HG03135 (cell line): Measurements from ENCODE around the gene ITGAD.
"Not testable (repeated sequence)": the region's sequence is repeated elsewhere in the genome, so short reads cannot be mapped to it uniquely, and the experiment has no call there.

Experiments
- ATAC-seq: cut with Tn5 transposase; IDR thresholded peaks from one replicate; pipeline ENCODE4 v1.9.1; 2021; ENCODE audit warnings: mild to moderate bottlenecking, moderate library complexity; ENCODE audit not compliant: unreplicated experiment

Gene ITGAD

DNA sequence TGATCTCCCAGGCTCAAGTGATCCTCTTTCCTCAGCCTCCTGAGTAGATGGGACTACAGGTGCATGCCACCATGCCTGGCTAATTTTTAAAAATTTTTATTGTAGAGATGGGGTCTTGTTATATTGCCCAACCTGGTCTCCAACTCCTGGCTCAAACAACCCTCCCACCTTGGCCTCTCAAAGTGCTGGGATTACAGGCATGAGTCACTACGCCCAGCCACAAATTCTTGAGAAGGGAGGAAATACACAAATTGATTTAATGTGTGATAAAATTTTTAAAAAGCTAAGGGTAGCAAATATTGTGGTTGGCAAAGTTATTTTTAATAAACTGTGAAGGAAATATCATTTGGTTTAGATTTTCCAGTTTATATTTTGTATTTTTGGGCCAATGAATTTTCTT, 9.6 kb downstream of the ITGAD start:
- no peak for ATAC-seq

GRCh38 chr16:31403590-31404352, 10.6 kb downstream of the ITGAD start:
- ATAC-seq = no peak

GRCh38 chr16:31404353-31405064, 11.4 kb downstream of the ITGAD start:
- no peak for ATAC-seq

GRCh38 chr16:31407406-31407805, 14.3 kb downstream of the ITGAD start:
- ATAC-seq = no peak

DNA sequence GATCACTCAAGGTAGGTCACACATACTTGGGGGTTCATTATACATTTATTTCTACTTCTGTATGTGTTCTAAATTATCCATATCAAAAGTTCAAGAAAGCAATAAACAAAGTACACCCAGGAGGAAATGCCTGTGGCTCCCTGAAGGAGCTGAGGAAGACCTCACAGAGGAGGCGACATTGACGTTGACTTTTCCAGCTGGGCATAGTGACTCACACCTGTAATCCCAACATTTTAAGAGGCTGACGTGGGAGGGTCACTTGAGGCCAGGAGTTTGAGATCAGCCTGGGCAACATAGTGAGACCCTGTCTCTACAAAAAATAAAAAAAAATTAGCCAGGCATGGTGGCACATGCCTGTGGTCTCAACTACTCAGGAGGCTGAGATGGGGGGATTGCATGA, 16.3 kb downstream of the ITGAD start:
- ATAC-seq = no peak

- no peak for ATAC-seq
Measured at GRCh38 chr16:31410082-31410481, 16.9 kb downstream of the ITGAD start.

GRCh38 chr16:31411024-31411844, 18.1 kb downstream of the ITGAD start:
- ATAC-seq = no peak

DNA sequence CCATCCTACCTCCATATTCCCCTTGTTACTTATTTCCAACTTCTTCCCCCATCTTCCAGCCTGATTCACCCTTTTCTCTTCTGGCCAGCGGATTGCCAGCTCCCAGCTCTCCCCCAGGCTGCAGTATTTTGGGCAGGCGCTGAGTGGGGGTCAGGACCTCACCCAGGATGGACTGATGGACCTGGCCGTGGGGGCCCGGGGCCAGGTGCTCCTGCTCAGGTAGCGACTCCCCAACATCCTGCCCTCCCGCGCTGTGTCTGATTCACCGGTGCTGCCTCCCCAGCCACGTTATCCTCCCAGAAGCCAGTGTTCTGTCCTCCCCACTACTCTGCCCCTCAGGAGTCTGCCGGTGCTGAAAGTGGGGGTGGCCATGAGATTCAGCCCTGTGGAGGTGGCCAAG, 19.6 kb downstream of the ITGAD start:
- ATAC-seq = no peak

DNA sequence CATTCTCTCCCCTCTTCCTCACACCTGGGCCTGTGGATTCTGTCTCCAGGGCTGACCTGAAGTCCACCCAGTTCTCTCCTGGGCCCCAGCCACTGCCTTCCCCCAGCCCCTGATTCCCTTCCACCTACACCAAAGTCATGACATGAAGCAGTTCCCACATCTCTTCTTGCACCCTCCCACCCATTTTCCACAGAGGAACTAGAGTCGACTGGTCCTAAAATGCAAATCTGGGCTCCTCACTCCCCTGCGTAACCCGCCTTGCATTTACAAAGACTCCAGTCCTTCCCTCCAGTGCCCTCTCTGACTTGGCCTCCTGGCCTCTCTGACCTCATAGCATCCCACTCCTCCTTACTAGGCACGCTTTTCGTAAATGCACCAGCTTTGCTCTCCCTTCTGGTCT, 20.2 kb downstream of the ITGAD start:
- ATAC-seq = no peak

DNA sequence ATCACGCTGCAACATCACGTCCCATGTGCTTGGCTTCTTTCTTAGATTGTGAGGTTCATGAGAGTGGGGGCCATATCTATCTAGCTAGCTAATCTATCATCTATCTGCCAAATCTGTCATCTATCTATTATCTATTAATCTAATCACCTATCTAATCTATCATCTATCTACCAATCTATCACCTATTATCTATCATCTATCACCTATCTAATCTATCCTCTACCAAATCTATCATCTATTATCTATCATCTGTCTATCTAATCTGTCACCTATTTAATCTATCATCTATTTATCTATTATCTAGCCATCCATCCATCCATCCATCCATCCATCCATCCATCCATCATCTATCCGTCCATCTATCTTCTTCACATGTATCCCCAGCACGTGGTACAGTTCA, 20.8 kb downstream of the ITGAD start:
- no peak for ATAC-seq

DNA sequence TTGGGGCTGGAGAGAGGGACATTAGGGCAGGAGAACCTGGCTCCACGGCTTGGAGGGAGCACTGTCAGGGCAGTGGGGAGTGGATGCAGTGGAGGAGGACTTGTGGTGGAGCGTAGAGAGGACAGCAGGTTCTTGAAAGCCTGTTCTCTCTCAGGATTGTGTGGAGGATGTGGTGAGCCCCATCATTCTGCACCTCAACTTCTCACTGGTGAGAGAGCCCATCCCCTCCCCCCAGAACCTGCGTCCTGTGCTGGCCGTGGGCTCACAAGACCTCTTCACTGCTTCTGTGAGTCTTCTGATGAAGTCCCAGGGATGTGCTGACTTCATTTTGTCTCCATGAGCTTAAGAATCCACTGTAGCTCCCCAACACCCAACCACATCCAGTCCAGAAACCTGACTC, 21.6 kb downstream of the ITGAD start:
- no peak for ATAC-seq

DNA sequence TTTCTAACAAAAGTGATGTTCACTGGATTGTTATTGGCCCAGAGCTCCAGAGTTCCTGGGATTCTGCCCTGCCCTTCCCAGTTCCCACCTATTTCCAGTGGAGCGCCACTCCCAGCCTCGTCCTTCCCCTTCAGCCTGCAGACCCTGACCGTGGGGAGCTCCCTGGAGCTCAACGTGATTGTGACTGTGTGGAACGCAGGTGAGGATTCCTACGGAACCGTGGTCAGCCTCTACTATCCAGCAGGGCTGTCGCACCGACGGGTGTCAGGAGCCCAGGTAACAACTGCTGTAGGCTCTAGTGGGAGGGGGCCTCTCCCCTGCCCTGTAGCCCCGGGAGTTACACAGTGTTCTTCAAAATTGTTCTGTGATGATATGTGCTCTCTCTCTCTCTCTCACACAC, 23.2 kb downstream of the ITGAD start:
- no peak for ATAC-seq

DNA sequence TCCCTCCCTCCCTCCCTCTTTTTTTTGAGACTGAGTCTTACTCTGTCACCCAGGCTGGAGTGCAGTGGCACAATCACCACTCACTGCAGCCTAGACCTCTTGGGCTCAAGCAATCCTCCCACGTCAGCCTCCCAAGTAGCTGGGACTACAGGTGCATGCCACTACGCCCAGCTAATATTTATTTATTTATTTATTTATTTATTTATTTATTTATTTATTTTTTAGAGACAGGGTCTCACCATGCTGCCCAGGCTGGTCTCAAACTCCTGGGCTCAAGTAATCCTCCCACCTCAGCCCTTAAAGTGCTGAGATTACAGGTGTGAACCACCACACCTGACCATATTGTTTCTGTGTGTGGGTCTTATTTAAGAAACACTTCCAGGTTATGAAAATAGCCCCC, 23.9 kb downstream of the ITGAD start:
- ATAC-seq = not testable (repeated sequence)

DNA sequence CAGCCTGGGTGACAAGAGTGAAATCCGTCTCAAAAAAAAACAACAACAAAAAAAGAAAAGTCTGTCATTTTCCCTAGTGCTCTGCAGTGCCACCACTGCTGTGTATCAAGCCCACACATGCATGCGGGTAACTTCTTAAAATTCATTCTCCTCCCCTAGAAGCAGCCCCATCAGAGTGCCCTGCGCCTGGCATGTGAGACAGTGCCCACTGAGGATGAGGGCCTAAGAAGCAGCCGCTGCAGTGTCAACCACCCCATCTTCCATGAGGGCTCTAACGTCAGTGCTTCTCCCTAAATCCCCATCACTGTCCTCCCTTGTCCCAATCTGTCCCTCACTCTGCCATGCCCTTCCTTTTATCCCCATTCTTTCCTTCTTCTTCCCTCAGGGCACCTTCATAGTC, 24.8 kb downstream of the ITGAD start:
- no peak for ATAC-seq

GRCh38 chr16:31420037-31420436, 26.9 kb downstream of the ITGAD start:
- no peak for ATAC-seq

DNA sequence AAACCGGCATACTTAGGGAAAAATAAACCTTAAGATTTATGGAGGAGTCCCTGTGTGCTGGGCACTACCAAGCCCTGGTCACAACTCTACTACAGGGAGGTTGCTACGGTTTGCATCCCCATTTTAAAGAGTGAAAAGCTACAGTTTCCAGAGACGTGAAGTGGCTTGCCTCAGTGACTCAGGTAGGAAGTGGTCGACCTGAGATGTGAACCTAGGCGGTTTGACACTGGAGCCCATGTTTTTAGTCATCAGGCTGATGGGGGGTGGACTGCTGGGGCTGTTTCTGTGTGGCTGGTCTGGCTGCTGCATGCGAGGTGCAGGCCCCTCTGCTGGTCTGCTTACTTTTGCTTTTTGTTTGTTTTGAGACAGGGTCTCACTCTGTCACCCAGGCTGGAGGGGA, 28.5 kb downstream of the ITGAD start:
- no peak for ATAC-seq

DNA sequence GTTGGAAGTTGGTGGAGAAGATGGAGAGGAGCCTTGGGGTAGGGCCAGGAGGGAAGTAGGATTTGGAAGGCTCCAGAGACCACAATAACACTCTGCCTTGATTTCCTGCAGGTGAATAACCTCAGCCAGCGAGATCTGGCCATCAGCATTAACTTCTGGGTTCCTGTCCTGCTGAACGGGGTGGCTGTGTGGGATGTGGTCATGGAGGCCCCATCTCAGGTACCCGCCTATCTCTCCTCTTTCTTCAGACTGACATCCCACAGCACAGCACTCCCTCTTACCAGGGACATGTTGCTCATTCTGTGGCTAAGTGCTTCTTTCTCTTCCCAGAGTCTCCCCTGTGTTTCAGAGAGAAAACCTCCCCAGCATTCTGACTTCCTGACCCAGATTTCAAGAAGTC, 30.1 kb downstream of the ITGAD start:
- ATAC-seq = no peak

DNA sequence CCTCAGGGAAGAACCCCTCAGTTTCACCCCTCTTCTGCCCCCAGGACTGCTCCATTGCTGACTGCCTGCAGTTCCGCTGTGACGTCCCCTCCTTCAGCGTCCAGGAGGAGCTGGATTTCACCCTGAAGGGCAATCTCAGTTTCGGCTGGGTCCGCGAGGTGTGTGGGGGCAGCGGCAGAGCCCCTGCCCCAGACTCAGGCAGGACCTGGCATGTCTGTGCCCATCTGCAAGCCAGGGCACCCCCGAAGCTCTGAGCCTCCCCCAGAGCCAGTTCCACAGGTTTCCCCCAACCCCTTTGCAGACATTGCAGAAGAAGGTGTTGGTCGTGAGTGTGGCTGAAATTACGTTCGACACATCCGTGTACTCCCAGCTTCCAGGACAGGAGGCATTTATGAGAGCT, 30.7 kb downstream of the ITGAD start:
- ATAC-seq = no peak

DNA sequence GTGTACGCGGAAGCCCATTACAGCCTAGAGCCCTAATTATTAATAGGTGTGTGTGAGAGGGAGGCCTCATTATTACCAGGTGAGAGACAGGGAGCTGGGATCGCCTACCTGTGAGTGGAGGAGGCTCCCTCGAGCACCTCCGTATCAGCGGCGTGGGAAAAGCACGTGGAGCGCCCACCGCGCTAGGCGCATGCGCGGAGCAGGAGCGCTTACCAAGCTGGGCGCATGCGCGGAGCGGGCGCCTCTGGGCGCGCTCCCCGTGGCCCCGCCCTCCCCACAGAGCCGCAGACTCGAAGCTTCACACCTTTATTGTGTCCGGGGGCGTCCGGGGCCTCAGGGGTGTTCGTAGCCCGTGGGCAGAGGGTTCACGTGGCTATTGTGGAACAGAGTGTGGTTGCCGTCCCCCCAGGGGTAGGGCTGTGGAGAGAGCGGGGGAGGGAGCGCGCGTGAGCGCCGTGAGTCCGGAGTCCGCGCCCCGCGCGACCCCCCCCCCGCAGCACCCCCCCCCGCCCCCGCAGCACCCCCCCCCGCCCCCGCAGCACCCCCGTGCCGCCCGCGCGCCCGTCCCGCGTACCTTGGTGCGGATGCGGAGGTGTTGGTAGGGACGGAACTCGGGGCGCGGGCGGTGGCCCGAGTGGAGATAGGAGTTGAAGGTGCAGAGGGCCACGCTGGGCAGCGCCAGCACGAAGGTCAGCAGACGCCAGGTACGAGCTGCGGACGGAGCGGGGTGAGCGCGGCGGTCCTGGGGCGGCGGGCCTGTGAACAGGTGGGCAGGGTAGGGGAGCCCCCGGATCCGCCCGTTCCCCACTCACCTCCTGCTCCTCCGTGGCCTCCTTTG, 34.5 kb downstream of the ITGAD start:
- ATAC-seq = no peak

DNA sequence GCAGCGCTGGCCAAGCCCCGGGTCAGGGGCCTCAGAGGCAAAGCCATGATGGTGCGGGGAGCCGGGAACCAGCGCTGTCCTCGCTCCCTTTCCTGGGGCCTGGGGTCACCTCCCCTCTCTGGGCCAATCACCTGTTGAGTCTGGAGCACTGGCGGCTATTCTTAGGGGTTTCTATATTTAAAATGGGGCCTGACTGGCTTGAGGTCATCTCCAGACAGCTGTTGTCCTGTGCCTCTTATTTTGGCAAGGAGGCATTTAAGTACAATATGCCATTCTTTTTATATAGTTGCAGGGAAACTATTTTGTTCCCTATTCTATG, 35.1 kb downstream of the ITGAD start, which contains the start of gene COX6A2:
COX6A2 (minus strand) TSS at position 82 of the 319 bp plus-strand sequence; CDS start at position 47, 35 bp downstream.
- ATAC-seq = no peak
